Measurements from ENCODE around the gene DUSP5. TPM values are rescaled to one million over a fixed set of nuclear protein-coding genes. Genes with fewer than 3 reads are reported as not detected.

DUSP5 gene
- total and polyA plus RNA-seq, 8 donors: 9.4 to 21.9 (median 20.3) TPM

DNA sequence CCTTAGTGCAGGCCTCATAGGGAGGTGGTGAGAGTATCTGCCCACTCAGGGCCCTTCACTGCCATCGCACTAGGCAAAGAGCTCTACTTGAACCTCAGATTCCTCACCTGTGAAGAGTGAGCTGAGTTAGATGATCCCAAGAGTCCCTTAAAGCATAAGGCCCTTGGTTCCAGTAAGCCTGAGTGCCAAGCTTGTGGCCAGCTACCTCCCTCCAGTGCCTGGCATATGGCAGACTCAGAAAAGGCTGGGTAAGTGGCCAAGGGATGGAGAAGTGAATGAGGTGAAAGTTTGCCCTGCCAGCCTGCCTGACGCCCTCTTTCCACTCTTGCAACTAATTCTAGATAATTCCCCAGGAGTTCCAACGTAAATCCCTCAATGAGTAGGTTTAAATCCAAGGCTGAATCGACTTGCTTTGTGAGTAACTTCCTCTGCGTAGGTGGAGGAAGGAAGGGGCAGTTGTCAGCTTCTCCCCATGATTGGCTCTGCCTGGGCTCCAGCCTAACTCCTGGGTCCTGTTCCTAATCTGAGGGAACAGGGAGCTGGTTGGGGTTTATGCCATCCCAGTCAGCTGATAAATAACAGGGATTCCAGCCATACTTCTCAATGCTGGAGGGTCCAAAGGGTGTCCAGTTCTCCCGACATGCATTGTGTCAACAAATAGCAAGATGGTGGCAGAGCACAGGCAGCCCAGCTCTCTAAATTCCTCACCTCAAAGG is 14.2 kb downstream of the DUSP5 start:
- H3K27ac ChIP-seq: no peak overlapping the region
- peaks cover 0 to 43% of the 10 kb centered on the region in 2 donors for H3K4me1 ChIP-seq
- H3K4me3 ChIP-seq: no peak overlapping the region
- DNase-seq: no peak
- H3K27me3 ChIP-seq: no peaks in the 10 kb centered on the region
- TF ChIP-seq, protein P1, sequence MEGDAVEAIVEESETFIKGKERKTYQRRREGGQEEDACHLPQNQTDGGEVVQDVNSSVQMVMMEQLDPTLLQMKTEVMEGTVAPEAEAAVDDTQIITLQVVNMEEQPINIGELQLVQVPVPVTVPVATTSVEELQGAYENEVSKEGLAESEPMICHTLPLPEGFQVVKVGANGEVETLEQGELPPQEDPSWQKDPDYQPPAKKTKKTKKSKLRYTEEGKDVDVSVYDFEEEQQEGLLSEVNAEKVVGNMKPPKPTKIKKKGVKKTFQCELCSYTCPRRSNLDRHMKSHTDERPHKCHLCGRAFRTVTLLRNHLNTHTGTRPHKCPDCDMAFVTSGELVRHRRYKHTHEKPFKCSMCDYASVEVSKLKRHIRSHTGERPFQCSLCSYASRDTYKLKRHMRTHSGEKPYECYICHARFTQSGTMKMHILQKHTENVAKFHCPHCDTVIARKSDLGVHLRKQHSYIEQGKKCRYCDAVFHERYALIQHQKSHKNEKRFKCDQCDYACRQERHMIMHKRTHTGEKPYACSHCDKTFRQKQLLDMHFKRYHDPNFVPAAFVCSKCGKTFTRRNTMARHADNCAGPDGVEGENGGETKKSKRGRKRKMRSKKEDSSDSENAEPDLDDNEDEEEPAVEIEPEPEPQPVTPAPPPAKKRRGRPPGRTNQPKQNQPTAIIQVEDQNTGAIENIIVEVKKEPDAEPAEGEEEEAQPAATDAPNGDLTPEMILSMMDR (IDR thresholded peaks at IDR 0.05): no peak
- ATAC-seq: no peak
- no peaks in the 10 kb centered on the region for H3K9me3 ChIP-seq
- intact Hi-C loops (cut with DNase I): no loop called here
- H3K36me3 ChIP-seq: peaks cover 0 to 55% of the 10 kb centered on the region in 2 donors

DNA sequence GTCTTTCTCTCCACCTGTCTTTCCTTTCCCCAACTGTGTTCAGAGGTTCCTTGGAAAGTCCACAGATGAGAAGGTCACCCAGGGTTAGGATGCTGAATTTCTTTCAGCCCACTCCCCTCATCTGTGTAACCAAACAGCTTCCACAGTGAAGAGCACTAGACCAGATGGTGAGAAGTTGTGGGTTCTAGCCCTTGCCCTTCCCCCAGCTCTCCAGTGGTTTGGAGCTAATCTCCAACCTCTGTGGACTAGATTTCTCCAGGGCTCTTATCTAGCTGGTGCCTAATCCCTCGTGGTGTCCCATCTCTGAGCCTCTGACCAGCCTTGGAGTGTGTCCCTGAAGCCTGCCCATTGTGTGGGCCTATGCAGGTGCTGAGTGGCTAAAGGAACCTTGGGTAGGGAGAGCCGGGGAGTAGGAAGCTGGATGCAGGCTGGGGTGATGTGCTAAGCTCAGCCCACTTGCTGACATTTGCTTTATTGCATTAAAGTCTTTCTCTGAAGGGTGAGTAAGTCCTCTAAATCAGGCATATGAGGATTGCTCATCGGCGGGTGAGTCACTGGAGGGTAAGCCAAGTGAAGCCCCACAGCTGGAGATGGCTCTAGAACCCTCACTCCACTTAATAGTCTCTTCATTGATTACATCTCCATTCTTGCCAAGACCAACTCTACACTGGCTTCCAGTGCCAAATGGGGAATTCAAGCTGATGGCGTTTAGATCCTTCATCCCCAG is 14.9 kb downstream of the DUSP5 start:
- peaks cover 0 to 47% of the 10 kb centered on the region in 2 donors for H3K36me3 ChIP-seq

DNA sequence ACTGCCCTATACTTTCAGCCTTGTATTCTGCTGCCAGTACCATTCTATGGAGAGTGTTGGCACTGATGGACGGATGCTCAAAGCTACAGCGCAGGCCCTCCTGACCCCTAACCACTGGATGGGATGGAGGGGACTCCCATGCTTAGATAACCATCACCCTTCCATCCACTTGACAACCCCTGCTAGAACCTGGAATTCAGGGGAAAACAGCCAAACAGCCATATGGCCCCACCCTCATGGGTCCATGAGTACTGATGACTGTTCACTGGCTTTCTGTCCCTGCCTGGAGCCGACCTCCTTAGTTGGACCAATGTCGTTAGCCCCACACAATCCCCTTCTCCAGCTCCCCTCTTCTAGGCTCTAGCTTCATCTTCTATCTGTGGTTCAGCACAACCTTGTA is 16.2 kb downstream of the DUSP5 start:
- Histone ChIP-seq H3K4me3 (no peak overlapping the region), H3K4me1 (peaks cover 0 to 24% of the 10 kb centered on the region in 2 donors), H3K27me3 (no peaks in the 10 kb centered on the region), H3K36me3 (peaks cover 0 to 38% of the 10 kb centered on the region in 2 donors), H3K27ac (no peak overlapping the region), H3K9me3 (no peaks in the 10 kb centered on the region)
- ATAC-seq: no peak
- intact Hi-C loops (cut with DNase I): no loop called here
- DNase-seq: no peak
- TF ChIP-seq, protein P1 (IDR thresholded peaks at IDR 0.05): no peak

More for the DNA sequence above, 14.9 kb downstream of the DUSP5 start:
- TF ChIP-seq, protein P1 (IDR thresholded peaks at IDR 0.05): no peak
- H3K27ac ChIP-seq: no peak overlapping the region
- DNase-seq (no peak), ATAC-seq (peak; percentile 72)
- H3K4me1 ChIP-seq: peaks cover 0 to 36% of the 10 kb centered on the region in 2 donors
- H3K27me3 ChIP-seq: no peaks in the 10 kb centered on the region
- intact Hi-C loops (cut with DNase I): no loop called here
- H3K4me3 ChIP-seq: no peak overlapping the region
- H3K9me3 ChIP-seq: no peaks in the 10 kb centered on the region

DNA sequence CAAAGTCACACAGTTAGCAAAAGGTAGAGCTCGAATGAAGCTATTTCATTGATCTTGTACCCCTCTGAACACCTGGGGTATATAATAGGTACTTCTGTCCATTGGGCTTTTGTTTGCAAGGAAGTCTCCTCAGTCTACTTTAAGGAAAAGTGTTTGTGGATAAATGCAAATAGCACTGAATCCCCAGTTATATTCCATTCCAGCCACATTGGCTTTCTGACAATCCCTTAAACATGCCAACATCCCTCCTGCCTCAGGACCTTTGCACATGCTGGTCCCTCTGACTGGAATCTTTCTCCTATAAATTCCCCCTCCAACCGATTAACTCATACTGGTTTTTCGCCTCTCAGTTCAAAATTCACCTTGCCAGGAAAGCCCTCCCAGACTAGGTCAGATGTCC is 17.1 kb downstream of the DUSP5 start:
- Histone ChIP-seq H3K36me3 (peaks cover 0 to 29% of the 10 kb centered on the region in 2 donors), H3K4me3 (no peak overlapping the region), H3K4me1 (peaks cover 0 to 20% of the 10 kb centered on the region in 2 donors), H3K27ac (no peak overlapping the region), H3K27me3 (no peaks in the 10 kb centered on the region), H3K9me3 (no peaks in the 10 kb centered on the region)
- DNase-seq (no peak), ATAC-seq (no peak)
- TF ChIP-seq, protein P1 (IDR thresholded peaks at IDR 0.05): no peak
- intact Hi-C loops (cut with DNase I): no loop called here

DNA sequence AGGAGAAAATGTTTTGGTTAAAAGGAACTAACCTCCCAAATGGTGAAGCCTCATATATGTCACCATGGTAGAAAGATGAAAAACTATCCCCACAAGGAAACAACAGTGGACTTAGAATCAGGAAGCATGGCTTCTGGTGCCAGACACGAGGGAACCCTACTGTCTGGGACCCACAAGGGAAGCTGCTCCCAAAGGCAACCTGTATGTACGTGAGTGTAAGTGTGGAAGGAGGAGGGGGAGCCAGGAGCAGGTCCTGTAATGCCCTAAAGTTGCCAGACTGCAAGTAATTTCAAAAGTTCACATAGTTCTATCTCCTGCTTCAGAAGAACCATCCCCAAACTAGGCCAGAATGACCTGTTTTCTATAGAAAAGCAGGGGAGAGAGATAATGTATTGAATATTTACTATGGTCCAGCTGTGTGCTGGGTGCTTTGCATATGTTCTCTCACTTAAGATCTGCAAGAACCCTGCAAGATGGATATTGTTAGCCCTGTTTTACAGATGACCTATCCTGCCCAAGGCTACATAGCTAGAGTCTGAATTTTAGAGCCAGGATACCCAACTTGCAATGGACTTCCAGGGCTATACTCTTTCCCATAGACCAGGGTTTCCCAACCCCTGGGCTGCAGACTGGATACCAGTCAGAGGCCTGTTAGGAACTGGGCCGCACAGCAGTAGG is 19.2 kb downstream of the DUSP5 start:
- ATAC-seq (no peak), DNase-seq (no peak)
- Histone ChIP-seq H3K36me3 (peaks cover 0 to 8% of the 10 kb centered on the region in 2 donors), H3K9me3 (no peaks in the 10 kb centered on the region), H3K27ac (no peak overlapping the region), H3K4me3 (no peak overlapping the region), H3K4me1 (peaks cover 0 to 13% of the 10 kb centered on the region in 2 donors), H3K27me3 (no peaks in the 10 kb centered on the region)
- TF ChIP-seq, protein P1 (IDR thresholded peaks at IDR 0.05): no peak
- intact Hi-C loops (cut with DNase I): no loop called here
